ENCODE data around the gene FAM111A.

Gene FAM111A

DNA sequence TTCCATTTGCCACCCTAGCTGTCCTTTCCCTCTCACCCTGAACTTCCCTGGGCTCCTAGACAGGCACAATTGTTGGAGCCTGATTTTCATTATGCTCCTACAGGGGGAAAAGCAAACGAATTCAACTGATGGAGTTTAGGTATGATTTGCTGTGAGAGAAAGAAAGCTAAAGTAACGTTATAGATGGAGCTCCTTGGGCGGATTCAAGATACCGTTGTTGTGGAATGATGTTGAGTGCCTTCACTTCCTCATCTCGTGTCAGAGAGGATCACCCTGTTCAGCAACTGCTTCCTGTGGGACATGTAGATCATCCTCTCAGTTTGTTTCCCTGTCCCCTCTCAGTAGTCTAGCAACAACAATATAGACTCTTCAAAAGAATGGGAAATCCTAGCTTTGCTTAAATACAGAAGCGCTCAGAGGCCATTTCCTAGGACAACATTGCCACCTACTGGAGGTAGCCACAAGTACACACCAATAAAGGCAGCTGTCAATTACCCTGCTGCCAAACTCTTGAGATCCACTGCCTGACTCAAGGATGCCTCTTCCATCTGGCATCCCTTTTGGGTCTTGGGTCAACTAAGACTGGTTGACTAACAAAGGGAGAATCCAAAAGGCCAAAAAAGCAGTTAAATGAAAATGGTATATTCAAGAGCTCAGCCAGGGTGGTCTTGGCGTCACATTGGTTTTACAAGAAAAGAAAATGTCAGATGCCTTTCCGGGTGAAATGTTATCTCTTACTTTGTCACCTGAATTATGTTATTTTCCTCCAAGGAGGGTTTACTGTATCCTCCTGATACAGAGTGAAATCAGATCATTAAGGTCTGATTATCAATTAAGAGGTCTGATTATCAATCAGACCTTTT, 15.8 kb downstream of the FAM111A start:
- H3K4me3 Mint-ChIP-seq, result no peak overlapping the region

DNA sequence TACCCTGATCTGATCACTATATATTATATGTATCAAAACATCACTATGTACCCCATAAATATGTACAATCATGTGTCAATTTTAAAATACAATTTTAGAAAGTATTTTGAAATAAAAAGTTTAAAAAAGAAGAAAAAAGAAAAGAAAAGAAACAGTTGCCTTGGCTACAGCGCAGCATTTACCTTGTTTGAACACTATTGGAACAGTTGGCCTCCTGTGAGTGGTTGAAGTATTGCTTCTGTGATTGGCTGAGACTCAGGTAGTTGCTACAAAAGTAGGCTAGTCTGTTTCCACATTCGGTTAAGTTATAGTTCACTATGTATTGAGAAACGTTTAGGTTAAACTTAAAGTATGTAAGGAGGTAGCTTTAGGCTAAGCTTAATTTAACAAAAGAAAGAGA, 21.4 kb downstream of the FAM111A start:
- H3K9me3 Mint-ChIP-seq, result no peaks in the 10 kb centered on the region
- DNase-seq (no peak), ATAC-seq (no peak)
- H3K4me1 Mint-ChIP-seq, result no peaks in the 10 kb centered on the region
- peaks cover 14% of the 10 kb centered on the region for H3K27me3 Mint-ChIP-seq
- H3K36me3 Mint-ChIP-seq (ENCODE audit: low read depth), result no peaks in the 10 kb centered on the region
- H3K4me3 Mint-ChIP-seq, result no peak overlapping the region
- H3K27ac Mint-ChIP-seq, result no peak overlapping the region

More for the DNA sequence above, 15.8 kb downstream of the FAM111A start:
- peaks cover 7% of the 10 kb centered on the region for H3K27me3 Mint-ChIP-seq
- peaks cover 1% of the 10 kb centered on the region for H3K36me3 Mint-ChIP-seq (ENCODE audit: low read depth)
- no peak overlapping the region for H3K27ac Mint-ChIP-seq
- peak; percentile 59 for DNase-seq
- H3K9me3 Mint-ChIP-seq, result no peaks in the 10 kb centered on the region
- H3K4me1 Mint-ChIP-seq, result no peaks in the 10 kb centered on the region
- ATAC-seq, result peak; percentile 90

DNA sequence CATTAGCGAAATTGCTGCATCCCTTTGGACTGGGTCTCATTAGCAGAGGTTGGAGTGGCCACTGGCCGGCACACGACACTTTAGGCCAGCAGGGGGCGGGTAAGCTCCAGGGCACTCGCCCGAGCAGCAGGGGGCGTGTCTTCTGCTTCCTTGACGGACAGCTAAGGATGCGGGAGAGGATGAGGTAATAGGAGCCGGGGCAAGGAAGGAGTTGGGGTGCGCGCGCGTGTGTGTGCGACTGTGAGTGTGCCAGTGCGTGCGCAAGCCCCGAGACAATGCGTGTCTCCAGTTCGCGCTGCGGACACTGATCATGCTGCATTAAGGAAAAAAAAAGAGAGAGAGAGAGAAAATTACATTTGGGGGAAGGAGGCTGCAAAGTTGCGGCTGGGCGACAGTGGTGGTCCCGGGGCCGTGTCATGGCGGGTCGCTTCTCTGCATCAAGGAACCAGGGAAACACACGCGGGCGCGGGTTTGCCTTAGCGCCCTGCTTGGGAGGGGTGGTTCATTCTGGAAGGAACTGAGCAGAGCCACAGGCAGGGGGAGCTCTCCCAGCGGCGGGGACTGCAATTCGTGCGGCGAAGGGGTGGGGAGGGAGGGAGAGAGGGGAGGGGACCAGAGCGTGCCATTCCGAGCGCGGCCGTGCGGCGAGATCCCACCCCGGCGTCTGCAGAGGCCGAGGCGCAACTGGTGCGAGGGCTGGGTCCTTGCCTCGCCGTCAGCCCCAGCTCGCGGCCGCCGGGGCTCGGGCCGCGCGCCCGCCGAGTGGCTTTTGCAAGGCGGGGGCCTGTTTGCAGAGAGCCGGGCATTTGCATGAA, 29.1 kb downstream of the FAM111A start, which contains the start of gene DTX4:
Gene DTX4 (plus strand): TSS at position 625 of the 815 bp plus-strand sequence. CDS start 464 bp downstream, outside the sequence.
- Mint-ChIP-seq H3K4me3 (peak within 1 kb of the TSS; percentile 77), H3K36me3 (ENCODE audit: low read depth) (no peaks in the 10 kb centered on the region), H3K27ac (peak within 1 kb of the TSS; percentile 26), H3K4me1 (peaks cover 15% of the 10 kb centered on the region), H3K27me3 (peaks cover 22% of the 10 kb centered on the region), H3K9me3 (no peaks in the 10 kb centered on the region)
- ATAC-seq (peak; percentile 87), DNase-seq (peak; percentile 91)

DNA sequence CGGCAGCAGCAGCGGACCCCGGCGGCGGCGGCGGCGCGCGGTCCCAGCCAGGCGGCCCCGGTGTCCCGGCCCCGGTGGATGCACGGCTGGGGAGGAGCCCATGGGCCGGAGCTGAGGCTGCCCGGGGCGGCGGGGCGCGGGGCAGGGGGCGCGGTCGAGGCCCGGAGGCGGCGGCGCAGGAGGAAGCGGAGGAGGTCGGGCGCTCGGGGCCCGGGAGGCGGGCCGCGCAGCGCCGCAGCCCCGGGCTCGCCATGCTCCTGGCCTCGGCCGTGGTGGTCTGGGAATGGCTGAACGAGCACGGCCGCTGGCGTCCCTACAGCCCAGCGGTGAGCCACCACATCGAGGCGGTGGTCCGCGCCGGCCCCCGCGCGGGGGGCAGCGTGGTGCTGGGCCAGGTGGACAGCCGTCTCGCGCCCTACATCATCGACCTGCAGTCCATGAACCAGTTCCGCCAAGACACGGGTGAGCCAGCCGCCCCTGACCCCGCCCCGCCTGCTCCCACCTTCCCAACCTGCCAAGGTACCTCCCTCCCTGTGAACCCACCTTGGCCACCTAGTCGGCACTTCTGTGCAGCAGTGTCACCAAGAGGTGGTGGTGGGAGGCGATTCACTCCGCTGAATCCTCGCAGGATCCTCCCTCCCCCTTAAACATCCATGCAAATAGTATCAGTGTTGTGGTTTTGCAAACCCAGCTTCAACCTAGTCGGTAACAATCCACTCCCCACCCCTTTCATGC, 29.9 kb downstream of the FAM111A start:
- DNase-seq, result peak; percentile 21

DNA sequence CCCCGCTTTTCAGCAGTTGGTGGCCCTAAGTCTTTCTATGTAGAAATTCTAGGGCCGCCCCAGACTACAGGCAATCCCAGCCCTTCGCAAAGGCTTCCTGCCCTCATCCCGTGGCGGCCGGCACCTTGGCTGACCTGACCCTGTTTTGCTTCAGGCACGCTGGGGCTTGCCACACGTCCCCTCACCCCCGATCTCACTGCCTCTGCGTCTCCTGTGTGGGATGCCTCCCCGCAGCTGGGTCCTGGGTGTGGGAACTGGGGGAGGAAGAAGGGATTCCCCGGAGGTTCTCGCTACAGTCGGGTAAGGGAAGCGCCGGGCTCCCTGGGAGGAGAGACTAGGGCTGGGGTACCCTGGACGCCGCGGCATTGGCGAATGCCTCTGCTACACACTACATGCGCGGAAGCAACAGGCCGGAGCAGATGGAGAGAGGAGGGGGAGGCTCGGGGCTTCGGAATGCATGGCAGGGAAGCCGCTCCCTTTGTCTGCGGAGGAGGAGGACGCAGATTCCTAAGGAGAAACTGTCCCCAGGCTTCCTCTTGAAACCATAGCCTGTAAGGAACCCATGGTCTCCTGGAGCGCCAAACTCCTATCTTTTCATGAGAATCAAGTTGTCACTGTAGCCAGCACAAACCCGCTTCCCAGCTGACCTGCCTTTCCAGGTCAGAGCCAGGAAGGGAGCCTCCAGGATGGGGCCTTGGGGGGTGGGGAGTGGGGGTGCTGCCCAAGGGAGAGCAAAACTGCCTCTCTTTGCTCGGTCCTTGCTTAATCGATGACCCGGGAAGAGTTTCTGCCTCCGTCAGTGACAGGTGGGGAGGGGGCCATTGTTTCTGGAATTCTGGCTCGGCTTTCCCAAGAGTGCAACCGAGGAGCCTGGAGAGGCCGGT, 30.7 kb downstream of the FAM111A start:
- no peak for ATAC-seq
- peak overlapping the region; percentile 26 for H3K27ac Mint-ChIP-seq
- H3K4me1 Mint-ChIP-seq, result peaks cover 15% of the 10 kb centered on the region
- no peaks in the 10 kb centered on the region for H3K9me3 Mint-ChIP-seq
- no peaks in the 10 kb centered on the region for H3K36me3 Mint-ChIP-seq (ENCODE audit: low read depth)
- H3K27me3 Mint-ChIP-seq, result peaks cover 24% of the 10 kb centered on the region
- peak; percentile 10 for DNase-seq
- peak overlapping the region; percentile 77 for H3K4me3 Mint-ChIP-seq

More for the DNA sequence above, 29.9 kb downstream of the FAM111A start:
- Mint-ChIP-seq H3K27ac (peak overlapping the region; percentile 26), H3K27me3 (peaks cover 24% of the 10 kb centered on the region), H3K4me3 (peak overlapping the region; percentile 77), H3K36me3 (ENCODE audit: low read depth) (no peaks in the 10 kb centered on the region), H3K4me1 (peaks cover 15% of the 10 kb centered on the region), H3K9me3 (no peaks in the 10 kb centered on the region)
- ATAC-seq, result no peak

DNA sequence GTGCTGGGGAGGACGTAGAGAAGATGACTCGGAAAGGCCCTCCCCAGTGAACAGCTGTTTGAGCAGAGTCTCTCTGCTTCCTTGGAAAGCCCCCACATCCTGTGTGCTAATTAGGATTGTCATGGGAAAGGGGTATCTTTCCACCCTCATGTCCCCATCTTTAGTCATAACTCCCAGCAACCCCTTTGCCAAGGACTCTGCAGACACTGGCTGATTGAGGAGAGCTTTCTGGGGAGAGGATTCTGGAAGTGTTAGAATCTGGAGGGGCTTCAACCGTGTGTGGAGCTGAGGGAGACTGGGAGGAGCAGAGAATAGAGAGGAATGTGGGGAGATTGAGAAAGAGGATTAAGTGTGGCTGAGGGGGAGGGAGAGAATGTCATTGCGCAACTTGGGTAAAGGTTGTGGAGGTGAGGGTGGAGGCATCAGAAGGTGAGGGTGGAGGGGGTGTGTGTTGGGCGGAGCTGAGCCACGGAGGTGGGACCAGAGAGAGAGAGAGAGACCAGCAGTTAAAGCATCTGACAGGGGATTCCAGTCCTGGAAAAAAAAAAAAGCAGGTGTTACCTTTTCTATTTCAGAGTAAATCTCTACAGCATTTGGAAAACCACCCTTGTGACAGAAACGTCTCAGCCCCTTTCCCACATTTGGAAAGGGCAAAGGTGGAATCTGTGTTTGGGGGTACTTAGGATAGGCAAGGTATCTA, 31.5 kb downstream of the FAM111A start:
- DNase-seq (no peak), ATAC-seq (no peak)
- Mint-ChIP-seq H3K4me1 (peaks cover 15% of the 10 kb centered on the region), H3K9me3 (no peaks in the 10 kb centered on the region), H3K27me3 (peaks cover 24% of the 10 kb centered on the region), H3K27ac (no peak overlapping the region), H3K36me3 (ENCODE audit: low read depth) (no peaks in the 10 kb centered on the region), H3K4me3 (peak overlapping the region; percentile 22)

DNA sequence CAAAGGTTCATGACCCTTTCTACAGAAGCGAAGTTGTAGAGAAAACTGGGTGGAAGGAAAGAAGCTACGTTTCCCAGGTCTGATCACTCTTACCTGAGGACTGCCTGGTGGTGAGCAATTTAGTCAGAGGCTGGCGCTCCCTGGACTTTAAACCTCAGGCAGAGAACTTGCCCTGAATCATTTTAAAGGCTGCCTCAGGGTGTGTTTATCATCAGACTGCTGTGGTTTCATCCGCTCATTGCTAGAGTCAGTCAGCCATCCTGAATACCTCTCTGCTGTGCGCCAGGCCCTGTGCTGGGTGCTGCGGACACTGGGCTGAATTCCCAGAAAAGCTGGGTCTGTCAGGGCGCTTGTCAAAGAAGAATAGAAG, 32.0 kb downstream of the FAM111A start:
- H3K9me3 Mint-ChIP-seq, result no peaks in the 10 kb centered on the region
- peaks cover 15% of the 10 kb centered on the region for H3K4me1 Mint-ChIP-seq
- H3K36me3 Mint-ChIP-seq (ENCODE audit: low read depth), result no peaks in the 10 kb centered on the region
- H3K4me3 Mint-ChIP-seq, result no peak overlapping the region
- H3K27ac Mint-ChIP-seq, result no peak overlapping the region
- ATAC-seq, result peak; percentile 20
- no peak for DNase-seq
- peaks cover 24% of the 10 kb centered on the region for H3K27me3 Mint-ChIP-seq

DNA sequence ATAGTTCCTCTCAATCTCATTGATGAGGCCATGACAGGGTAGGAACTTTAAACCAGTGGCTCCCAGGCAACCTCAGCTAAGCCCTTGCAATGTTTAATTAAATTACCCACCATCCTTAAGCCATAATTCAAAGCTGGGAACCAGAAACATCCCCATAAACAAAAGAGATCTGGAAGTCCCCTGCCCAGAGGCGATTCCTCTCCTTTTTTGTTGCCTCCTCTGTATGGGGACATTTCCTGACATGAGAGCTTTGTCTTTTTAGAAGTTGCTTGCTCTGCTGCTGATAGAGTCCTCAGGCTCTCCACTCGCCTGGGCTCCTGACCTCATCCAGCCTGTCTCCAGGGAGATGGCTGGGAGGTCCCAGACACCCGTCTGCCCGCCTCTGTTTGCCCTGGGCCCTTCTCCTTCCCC, 32.4 kb downstream of the FAM111A start:
- ATAC-seq (no peak), DNase-seq (no peak)
- no peak overlapping the region for H3K4me3 Mint-ChIP-seq
- H3K4me1 Mint-ChIP-seq, result peaks cover 15% of the 10 kb centered on the region
- no peaks in the 10 kb centered on the region for H3K36me3 Mint-ChIP-seq (ENCODE audit: low read depth)
- H3K27ac Mint-ChIP-seq, result no peak overlapping the region
- H3K9me3 Mint-ChIP-seq, result no peaks in the 10 kb centered on the region
- H3K27me3 Mint-ChIP-seq, result peaks cover 24% of the 10 kb centered on the region

DNA sequence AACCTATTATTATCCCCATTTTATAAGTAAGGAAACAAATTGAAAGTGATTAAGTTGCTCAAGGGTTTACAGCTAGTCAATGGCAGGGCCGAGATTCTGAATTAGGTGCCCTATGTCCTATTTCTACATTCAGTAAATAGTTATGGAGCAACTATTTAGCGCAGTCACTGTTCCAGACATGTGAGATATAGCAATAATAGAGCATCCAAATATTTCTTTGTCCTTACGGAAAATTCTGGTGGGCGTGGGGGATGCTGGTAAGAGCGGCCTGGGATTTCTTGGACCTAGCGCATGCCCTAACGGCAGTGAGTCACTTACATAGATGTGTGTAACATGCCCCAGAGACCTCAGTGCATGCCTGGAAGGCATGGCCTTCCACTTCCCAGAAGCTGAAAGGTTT, 33.7 kb downstream of the FAM111A start:
- H3K36me3 Mint-ChIP-seq (ENCODE audit: low read depth), result no peaks in the 10 kb centered on the region
- H3K4me3 Mint-ChIP-seq, result no peak overlapping the region
- DNase-seq, result no peak
- peaks cover 15% of the 10 kb centered on the region for H3K4me1 Mint-ChIP-seq
- no peak for ATAC-seq
- H3K27me3 Mint-ChIP-seq, result peaks cover 24% of the 10 kb centered on the region
- no peaks in the 10 kb centered on the region for H3K9me3 Mint-ChIP-seq
- no peak overlapping the region for H3K27ac Mint-ChIP-seq

DNA sequence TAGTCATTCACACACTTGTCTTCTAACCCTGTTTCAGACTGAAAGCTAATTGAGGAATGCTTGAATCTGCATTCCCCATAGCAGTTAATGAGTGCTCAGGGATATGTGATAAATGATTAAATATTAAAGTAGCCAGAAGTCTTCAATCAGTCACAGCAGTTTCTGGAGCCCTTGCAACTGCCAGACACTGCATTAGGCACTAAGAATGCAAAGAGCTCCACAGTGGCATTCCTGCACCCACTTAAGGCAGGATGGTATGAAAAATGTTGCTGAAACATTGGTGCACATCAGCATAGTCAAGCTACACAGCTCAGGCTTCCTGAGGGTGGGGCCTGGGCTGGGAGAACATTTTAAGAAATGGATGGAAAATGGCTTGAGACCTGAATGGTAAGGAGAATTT, 35.7 kb downstream of the FAM111A start:
- DNase-seq (no peak), ATAC-seq (no peak)
- Mint-ChIP-seq H3K4me1 (peaks cover 7% of the 10 kb centered on the region), H3K27me3 (peaks cover 16% of the 10 kb centered on the region), H3K4me3 (no peak overlapping the region), H3K36me3 (ENCODE audit: low read depth) (no peaks in the 10 kb centered on the region), H3K27ac (no peak overlapping the region), H3K9me3 (no peaks in the 10 kb centered on the region)

DNA sequence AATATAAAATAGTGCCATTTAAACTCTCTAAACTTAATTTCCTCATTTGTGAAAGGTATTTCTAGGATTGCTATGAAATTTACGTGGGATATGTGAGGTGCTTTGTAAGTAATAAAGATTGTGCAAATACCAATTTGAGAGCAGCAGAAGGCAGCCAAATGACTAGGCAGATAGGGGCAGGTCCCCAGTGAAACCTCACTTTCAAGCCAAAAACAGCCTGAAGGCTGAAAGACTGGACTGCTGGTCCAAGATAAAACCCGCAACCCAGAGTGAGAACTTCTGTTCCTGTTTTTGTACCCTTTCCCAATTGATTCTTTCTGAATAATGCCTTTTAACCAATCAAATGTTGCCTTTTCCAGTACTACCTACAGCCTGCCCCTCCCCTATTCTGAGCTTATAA, 36.5 kb downstream of the FAM111A start:
- Mint-ChIP-seq H3K27me3 (peaks cover 11% of the 10 kb centered on the region), H3K27ac (no peak overlapping the region), H3K9me3 (no peaks in the 10 kb centered on the region), H3K4me3 (no peak overlapping the region), H3K36me3 (ENCODE audit: low read depth) (no peaks in the 10 kb centered on the region), H3K4me1 (peaks cover 5% of the 10 kb centered on the region)
- no peak for DNase-seq
- no peak for ATAC-seq

DNA sequence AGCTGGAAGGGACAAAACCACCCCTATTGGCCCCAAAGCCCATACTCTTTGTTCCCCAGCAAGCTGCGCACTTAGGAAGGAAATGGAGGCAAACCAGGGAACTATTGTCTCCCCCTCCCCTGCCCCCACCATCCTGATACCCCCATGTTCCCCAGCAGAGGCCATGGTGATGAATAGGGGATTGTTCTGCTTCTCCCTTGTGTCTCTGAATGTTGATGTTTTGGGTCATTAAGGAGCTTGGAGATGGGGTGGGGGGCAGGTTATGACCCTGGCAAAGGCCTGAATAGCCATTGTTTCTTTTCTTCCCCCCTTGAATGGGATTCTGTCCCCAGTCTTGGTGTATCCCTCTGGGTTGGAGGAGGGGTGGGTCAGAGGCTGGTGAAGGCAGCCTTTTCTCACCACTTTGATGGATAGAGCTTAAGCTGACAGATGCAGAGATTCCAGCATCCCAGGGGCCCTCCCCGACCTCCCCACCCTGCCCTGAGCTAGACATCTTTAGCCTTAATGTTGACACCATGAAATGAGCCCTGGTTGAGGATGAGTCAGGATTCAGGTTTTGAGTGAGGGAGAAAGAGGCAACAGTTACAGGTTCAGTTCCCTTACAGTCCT, 37.6 kb downstream of the FAM111A start:
- ATAC-seq (no peak), DNase-seq (no peak)
- H3K4me1 Mint-ChIP-seq, result no peaks in the 10 kb centered on the region
- peaks cover 2% of the 10 kb centered on the region for H3K27me3 Mint-ChIP-seq
- no peak overlapping the region for H3K4me3 Mint-ChIP-seq
- H3K9me3 Mint-ChIP-seq, result no peaks in the 10 kb centered on the region
- H3K27ac Mint-ChIP-seq, result no peak overlapping the region
- H3K36me3 Mint-ChIP-seq (ENCODE audit: low read depth), result no peaks in the 10 kb centered on the region

DNA sequence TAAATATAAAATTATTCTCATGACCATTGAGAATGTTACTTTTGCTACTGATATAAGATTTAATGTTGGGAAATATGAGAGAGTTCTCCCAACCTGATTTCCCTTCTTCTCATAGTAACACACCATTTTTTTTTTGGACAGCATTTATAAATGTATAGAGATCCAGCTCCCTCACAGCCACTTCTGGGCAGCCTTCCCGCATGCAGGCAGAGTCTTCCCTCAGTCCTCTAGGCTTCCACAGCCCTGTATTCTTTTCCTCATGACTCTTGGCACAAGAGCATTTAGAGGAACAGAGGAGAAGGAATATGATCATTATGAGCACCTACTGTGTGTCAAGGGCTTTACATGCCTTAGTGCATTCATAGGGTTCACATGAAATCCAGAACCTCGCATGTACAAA, 38.3 kb downstream of the FAM111A start:
- no peak overlapping the region for H3K4me3 Mint-ChIP-seq
- DNase-seq, result no peak
- peaks cover 2% of the 10 kb centered on the region for H3K27me3 Mint-ChIP-seq
- H3K27ac Mint-ChIP-seq, result no peak overlapping the region
- no peaks in the 10 kb centered on the region for H3K4me1 Mint-ChIP-seq
- H3K36me3 Mint-ChIP-seq (ENCODE audit: low read depth), result no peaks in the 10 kb centered on the region
- H3K9me3 Mint-ChIP-seq, result no peaks in the 10 kb centered on the region
- ATAC-seq, result no peak
